ENCODE measurements around the gene LTA4H.
"Not testable (repeated sequence)": the region's sequence is repeated elsewhere in the genome, so short reads cannot be mapped to it uniquely, and the experiment has no call there.

LTA4H gene

GRCh38 chr12:95974358-95974757 is 61.0 kb downstream of the LTA4H start:
- no peak for TF ChIP-seq CTCF (IDR thresholded peaks at IDR 0.05; ENCODE audit: control insufficient read depth, insufficient read depth, low read depth, low read length, missing control alignments)
- no peak for DNase-seq (ENCODE audit: low read depth)
- H3K4me3 ChIP-seq (ENCODE audit: control insufficient read depth, low read depth, low read length): no peak overlapping the region

- H3K4me3 ChIP-seq (ENCODE audit: control insufficient read depth, low read depth, low read length): no peak overlapping the region
- TF ChIP-seq CTCF (IDR thresholded peaks at IDR 0.05; ENCODE audit: control insufficient read depth, insufficient read depth, low read depth, low read length, missing control alignments): no peak
- DNase-seq (ENCODE audit: low read depth): no peak
These were observed 62.4 kb downstream of the LTA4H start for GRCh38 chr12:95972832-95973456.

GRCh38 chr12:95970905-95971304 is 64.5 kb downstream of the LTA4H start:
- H3K4me3 ChIP-seq (ENCODE audit: control insufficient read depth, low read depth, low read length): no peak overlapping the region
- no peak for DNase-seq (ENCODE audit: low read depth)
- TF ChIP-seq CTCF (IDR thresholded peaks at IDR 0.05; ENCODE audit: control insufficient read depth, insufficient read depth, low read depth, low read length, missing control alignments): no peak

GRCh38 chr12:95969116-95969515 is 66.3 kb downstream of the LTA4H start:
- not testable (repeated sequence) for H3K4me3 ChIP-seq (ENCODE audit: control insufficient read depth, low read depth, low read length); DNase-seq (ENCODE audit: low read depth)

- TF ChIP-seq CTCF (IDR thresholded peaks at IDR 0.05; ENCODE audit: control insufficient read depth, insufficient read depth, low read depth, low read length, missing control alignments): no peak
- DNase-seq (ENCODE audit: low read depth): no peak
- H3K4me3 ChIP-seq (ENCODE audit: control insufficient read depth, low read depth, low read length): no peak overlapping the region
These were observed 68.1 kb downstream of the LTA4H start for GRCh38 chr12:95967301-95967700.

- DNase-seq (ENCODE audit: low read depth): no peak
- no peak for TF ChIP-seq CTCF (IDR thresholded peaks at IDR 0.05; ENCODE audit: control insufficient read depth, insufficient read depth, low read depth, low read length, missing control alignments)
- no peak overlapping the region for H3K4me3 ChIP-seq (ENCODE audit: control insufficient read depth, low read depth, low read length)
These were observed 69.0 kb downstream of the LTA4H start for GRCh38 chr12:95966287-95966870.

GRCh38 chr12:95963096-95963495 is 72.3 kb downstream of the LTA4H start:
- H3K4me3 ChIP-seq (ENCODE audit: control insufficient read depth, low read depth, low read length): no peak overlapping the region
- no peak for DNase-seq (ENCODE audit: low read depth)
- TF ChIP-seq CTCF (IDR thresholded peaks at IDR 0.05; ENCODE audit: control insufficient read depth, insufficient read depth, low read depth, low read length, missing control alignments): peak; percentile 7

Measured in AG09309 (cell line).